ENCODE results near the gene BOC. TPM values are rescaled to one million over a fixed set of nuclear protein-coding genes. Genes with fewer than 3 reads are reported as not detected.

The BOC gene
- total and polyA plus RNA-seq, 12 donors: 2.1 to 13.9 (median 4.9) TPM

- Histone ChIP-seq H3K27ac (peak overlapping the region in 9 of 10 donors; percentile 32 to 67 (median 59)), H3K36me3 (no peaks in the 10 kb centered on the region), H3K27me3 (no peaks in the 10 kb centered on the region), H3K4me3 (no peak overlapping the region), H3K4me1 (peaks cover 0 to 19% (median 7%) of the 10 kb centered on the region in 9 donors), H3K9me3 (no peaks in the 10 kb centered on the region)
- DNase-seq (no peak), ATAC-seq (peak in 7 of 8 donors; percentile 33 to 72 (median 69))
- WGBS, 2 donors: 74 to 77% methylated on average over 6 of the region's 6 CpGs
- intact Hi-C loops (cut with DNase I): no loop called here
- no peak for TF ChIP-seq CTCF (IDR thresholded peaks at IDR 0.05)
These were observed 49.8 kb downstream of the BOC start for GRCh38 chr3:113261063-113261625.

DNA sequence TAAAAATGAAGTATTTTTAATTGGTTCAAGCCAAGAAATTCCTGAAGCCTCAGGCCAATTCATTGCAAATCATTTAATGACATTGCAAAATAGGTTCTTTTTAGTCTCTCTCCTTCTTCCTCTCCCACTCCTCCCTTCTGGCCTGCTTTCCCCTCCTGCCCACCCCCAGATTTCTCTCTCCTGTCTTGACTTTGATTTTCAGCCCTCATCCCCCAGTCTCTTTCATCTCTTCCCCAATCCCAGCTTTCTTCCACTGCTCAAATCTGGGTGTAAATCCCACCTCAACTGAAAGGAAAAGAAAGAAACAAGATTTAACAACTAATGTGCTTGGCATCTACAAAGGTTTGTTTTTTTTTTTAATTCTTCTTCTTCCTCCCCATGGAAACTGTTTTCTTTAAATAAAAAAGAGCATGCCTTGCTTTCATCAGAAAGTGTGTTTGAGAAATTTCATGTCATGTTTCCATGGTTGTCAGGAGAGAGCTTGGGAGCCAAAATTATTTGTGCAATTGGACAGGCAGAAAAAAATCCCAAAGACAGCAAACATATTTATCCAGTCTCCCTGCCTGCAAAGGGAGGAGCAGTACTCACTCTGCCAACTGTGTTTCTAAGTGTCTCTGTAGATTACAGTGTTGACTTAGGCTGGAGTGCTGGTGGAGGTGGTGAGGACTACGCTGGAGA lies 50.4 kb downstream of the BOC start:
- H3K27me3 ChIP-seq: no peaks in the 10 kb centered on the region
- no peak for TF ChIP-seq CTCF (IDR thresholded peaks at IDR 0.05)
- no peak for DNase-seq
- H3K36me3 ChIP-seq: no peaks in the 10 kb centered on the region
- 53 to 58% methylated on average over 1 of the region's 1 CpG for WGBS, 2 donors
- H3K4me3 ChIP-seq: no peak overlapping the region
- peak overlapping the region in 9 of 10 donors; percentile 32 to 67 (median 59) for H3K27ac ChIP-seq
- peaks cover 0 to 19% (median 7%) of the 10 kb centered on the region in 9 donors for H3K4me1 ChIP-seq
- peak; percentile 63 to 90 (median 81) for ATAC-seq
- intact Hi-C loops (cut with DNase I): no loop called here
- no peaks in the 10 kb centered on the region for H3K9me3 ChIP-seq

DNA sequence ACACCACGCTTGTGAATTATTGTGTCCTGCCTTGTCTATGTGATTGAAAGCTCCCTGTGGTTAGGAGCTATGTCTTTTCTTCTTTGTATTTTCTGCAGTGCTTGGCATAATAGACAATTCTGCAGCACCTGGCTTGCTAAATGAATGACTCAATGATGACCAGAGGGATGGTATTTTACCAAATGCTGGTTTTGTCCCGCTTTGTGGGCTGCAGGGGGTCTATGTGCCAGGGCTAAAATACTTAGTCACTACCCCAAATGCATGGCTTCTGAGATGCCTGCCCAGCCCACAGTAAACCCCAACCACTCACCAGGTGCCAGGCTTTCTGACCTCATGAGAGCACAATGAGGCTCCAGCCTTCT lies 50.9 kb downstream of the BOC start:
- no peaks in the 10 kb centered on the region for H3K27me3 ChIP-seq
- peak overlapping the region in 2 of 10 donors; percentile 28 to 64 for H3K27ac ChIP-seq
- H3K36me3 ChIP-seq: peaks cover 0 to under 1% (median 0%) of the 10 kb centered on the region in 9 donors
- peaks cover 0 to 19% (median 7%) of the 10 kb centered on the region in 9 donors for H3K4me1 ChIP-seq
- no peak for TF ChIP-seq CTCF (IDR thresholded peaks at IDR 0.05)
- intact Hi-C loops (cut with DNase I): no loop called here
- H3K4me3 ChIP-seq: no peak overlapping the region
- no peaks in the 10 kb centered on the region for H3K9me3 ChIP-seq
- DNase-seq: no peak
- 70 to 72% methylated on average over 2 of the region's 2 CpGs for WGBS, 2 donors
- no peak for ATAC-seq

DNA sequence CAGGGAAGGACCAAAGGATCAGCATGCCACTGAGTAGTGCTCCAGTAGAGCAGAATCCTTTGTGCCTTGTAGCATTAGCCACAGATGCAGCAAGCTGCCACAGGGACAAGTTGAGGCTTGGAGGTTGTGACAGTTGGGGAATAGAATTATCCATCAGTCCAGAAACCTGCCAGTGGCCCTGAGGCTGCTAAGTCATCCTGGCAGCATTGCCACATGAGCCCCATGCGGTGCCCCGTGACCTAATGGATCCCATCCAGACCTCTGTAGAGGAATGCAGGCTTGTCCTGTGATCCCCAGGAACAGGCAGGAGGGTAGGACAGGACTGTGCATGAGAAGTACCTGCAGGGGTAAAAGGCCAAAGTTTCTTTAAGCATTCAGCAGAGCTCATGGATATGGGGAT lies 51.7 kb downstream of the BOC start:
- H3K27ac ChIP-seq: no peak overlapping the region
- no peaks in the 10 kb centered on the region for H3K27me3 ChIP-seq
- ATAC-seq (no peak), DNase-seq (no peak)
- WGBS, 2 donors: 85 to 91% methylated on average over 2 of the region's 2 CpGs
- TF ChIP-seq CTCF (IDR thresholded peaks at IDR 0.05): no peak
- intact Hi-C loops (cut with DNase I): no loop called here
- H3K4me3 ChIP-seq: no peak overlapping the region
- peaks cover 0 to 7% (median 0%) of the 10 kb centered on the region in 9 donors for H3K36me3 ChIP-seq
- no peaks in the 10 kb centered on the region for H3K9me3 ChIP-seq
- H3K4me1 ChIP-seq: peaks cover 0 to 19% (median 7%) of the 10 kb centered on the region in 9 donors
